Psoas muscle (tissue), 8 donors: Measurements from ENCODE around the gene ERCC1. TPM values are rescaled to one million over a fixed set of nuclear protein-coding genes. Genes with fewer than 3 reads are reported as not detected.

Source experiments
- ATAC-seq, 4 donors: fragments of 200-7000 bp; cut with Tn5 transposase; one replicate each; pipeline ENCODE4 v1.9.1; 2020; ENCODE audit warnings: moderate library complexity in 3 of 4, mild to moderate bottlenecking in 2 of 4
- DNase-seq, 2 donors: peaks; one replicate each; pipeline ENCODE4 v3.0.0-alpha.2; 2020
- H3K27ac ChIP-seq: fragments of 200-600 bp; one replicate; pipeline ENCODE4 v1.8.0; 2022
- H3K27me3 ChIP-seq, 3 donors: fragments of 200-600 bp in 1 of 3; one replicate each; pipeline versions ENCODE4 v1.6.1 to v1.8.0; 2013 to 2022; ENCODE audit warnings: low read length in 2 of 3, mild to moderate bottlenecking in 2 of 3, moderate library complexity in 1 of 3; ENCODE audit not compliant: insufficient read depth in 3 of 3
- H3K36me3 ChIP-seq, 2 donors: fragments of 200-600 bp in 1 of 2; one replicate each; pipeline versions ENCODE4 v1.6.1 to v1.8.0; 2013 to 2022; ENCODE audit warnings: low read depth in 1 of 2, mild to moderate bottlenecking in 1 of 2, moderate library complexity in 1 of 2; ENCODE audit not compliant: insufficient read depth in 1 of 2
- H3K4me1 ChIP-seq: fragments of 200-600 bp; one replicate; pipeline ENCODE4 v1.8.0; 2022
- H3K4me3 ChIP-seq: fragments of 200-600 bp; one replicate; pipeline ENCODE4 v1.8.0; 2022; ENCODE audit warnings: mild to moderate bottlenecking
- H3K9me3 ChIP-seq: fragments of 200-600 bp; one replicate; pipeline ENCODE4 v1.8.0; 2022
- CTCF ChIP-seq: fragments of 200-600 bp; IDR thresholded peaks from one replicate; pipeline ENCODE4 v1.8.0; 2022; ENCODE audit warnings: antibody characterized with exemption
- WGBS, 3 donors: extraction: QIAGEN DNeasy Blood & Tissue Kit; methylation state at CpG; one replicate each; pipeline versions ENCODE4 v1.1.6 to v1.1.7; 2013; 5-methylcytosine and 5-hydroxymethylcytosine counted together
- intact Hi-C, 2 donors: fragments of 100-400 bp; cut with DNase I; formaldehyde crosslinking; loops; one replicate each; pipeline versions ENCODE4 v1.11.0 to v1.14.2; 2022
- polyA plus RNA-seq, 3 donors: library from polyadenylated mRNA; stranded (reverse); fragments of 200-250 nt; gene quantifications; one replicate each; pipeline ENCODE4 v1.2.3, GENCODE V29; 2013
- total RNA-seq, 4 donors: library from RNA; stranded (reverse); fragmentation: NEBNext Ultra II Directional in 2 of 4; extraction: Animal tissue kit (Norgen Biotek cat#: 25700) in 2 of 4; gene quantifications; one replicate each; pipeline versions ENCODE4 v1.2.1 to v1.2.4, GENCODE V29; 2021 to 2023
- donor health status: healthy with polysubstance abuse.
- donor health status: DM: no; HTN: no; CAD: no; lungs with moderate emphysema.
- donor health status: Bipolar disorder and iron deficiency.
- donor health status: healthy.
- donor health status: DM: yes; HTN: yes; CAD: no.
- donor health status: DM: no; HTN: no; CAD: no.
- donor health status: DM: no; HTN: no; CAD: no.
- donor health status: DM: yes; HTN: yes; CAD: no.

ERCC1 gene
- total and polyA plus RNA-seq, 7 donors = 59.5 to 2,153 (median 84.6) TPM

GRCh38 chr19:45428384-45429231 lies 4.9 kb upstream of the ERCC1 start:
- peak overlapping the region; percentile 69 for H3K4me3 ChIP-seq
- intact Hi-C loops = no loop called here
- peak overlapping the region; percentile 94 for H3K27ac ChIP-seq
- H3K27me3 ChIP-seq = no peaks in the 10 kb centered on the region
- peak; percentile 50 for TF ChIP-seq CTCF
- peaks cover 25% of the 10 kb centered on the region for H3K4me1 ChIP-seq
- WGBS, 3 donors = 1 to 2% (median 2%) methylated on average over 63 to 73 of the region's 73 CpGs
- H3K36me3 ChIP-seq = no peaks in the 10 kb centered on the region
- DNase-seq (peak; percentile 78 to 92), ATAC-seq (peak; percentile 77 to 82 (median 79))
- H3K9me3 ChIP-seq = no peaks in the 10 kb centered on the region

- no peak for TF ChIP-seq CTCF
- peak overlapping the region; percentile 65 for H3K4me3 ChIP-seq
- H3K4me1 ChIP-seq = peaks cover 30% of the 10 kb centered on the region
- H3K9me3 ChIP-seq = no peaks in the 10 kb centered on the region
- intact Hi-C loops = no loop called here
- H3K27ac ChIP-seq = peak overlapping the region; percentile 94
- DNase-seq (peak; percentile 82 to 86), ATAC-seq (peak; percentile 66 to 75 (median 66))
- WGBS, 3 donors = 10 to 17% (median 17%) methylated on average over 24 of the region's 24 CpGs
- peaks cover 0 to 18% of the 10 kb centered on the region in 2 donors for H3K36me3 ChIP-seq
- no peaks in the 10 kb centered on the region for H3K27me3 ChIP-seq
These were observed 708 bp upstream of the ERCC1 start for GRCh38 chr19:45424191-45425058.

- intact Hi-C loops = no loop called here
- 13 to 14% (median 13%) methylated on average over 18 to 20 of the region's 20 CpGs for WGBS, 3 donors
- H3K27me3 ChIP-seq = no peaks in the 10 kb centered on the region
- H3K4me3 ChIP-seq = peak overlapping the region; percentile 65
- no peaks in the 10 kb centered on the region for H3K9me3 ChIP-seq
- no peak for TF ChIP-seq CTCF
- ATAC-seq (no peak), DNase-seq (no peak)
- H3K27ac ChIP-seq = peak overlapping the region; percentile 94
- H3K4me1 ChIP-seq = peaks cover 20% of the 10 kb centered on the region
- H3K36me3 ChIP-seq = peaks cover 0 to 31% of the 10 kb centered on the region in 2 donors
These were observed 606 bp downstream of the ERCC1 start for GRCh38 chr19:45423033-45423588.

GRCh38 chr19:45421947-45422498 lies 1.7 kb downstream of the ERCC1 start:
- ATAC-seq (no peak), DNase-seq (no peak)
- intact Hi-C loops = no loop called here
- Histone ChIP-seq H3K9me3 (no peaks in the 10 kb centered on the region), H3K4me1 (peaks cover 20% of the 10 kb centered on the region), H3K27me3 (no peaks in the 10 kb centered on the region), H3K27ac (no peak overlapping the region), H3K4me3 (no peak overlapping the region), H3K36me3 (peaks cover 5 to 42% of the 10 kb centered on the region in 2 donors)
- WGBS, 3 donors = 80 to 84% (median 82%) methylated on average over 6 of the region's 6 CpGs
- TF ChIP-seq CTCF = no peak
